Daoy (cell line): ENCODE results near the gene PHTF2. TPM values are rescaled to one million over a fixed set of nuclear protein-coding genes. Genes with fewer than 3 reads are reported as not detected.

Experiments
- DNase-seq: peaks from one replicate; pipeline ENCODE4 v3.0.0-alpha.2; 2015; ENCODE audit warnings: low read depth
- total RNA-seq: library from RNA; depleted of rRNA; stranded (reverse); fragments of >200 nt; shearing (Covaris generic); gene quantifications from 2 replicates; pipeline ENCODE4 v1.2.3, GENCODE V29; 2014

PHTF2 gene
- total RNA-seq, 1 experiment from 2014 or later, result 26.9 TPM

DNA sequence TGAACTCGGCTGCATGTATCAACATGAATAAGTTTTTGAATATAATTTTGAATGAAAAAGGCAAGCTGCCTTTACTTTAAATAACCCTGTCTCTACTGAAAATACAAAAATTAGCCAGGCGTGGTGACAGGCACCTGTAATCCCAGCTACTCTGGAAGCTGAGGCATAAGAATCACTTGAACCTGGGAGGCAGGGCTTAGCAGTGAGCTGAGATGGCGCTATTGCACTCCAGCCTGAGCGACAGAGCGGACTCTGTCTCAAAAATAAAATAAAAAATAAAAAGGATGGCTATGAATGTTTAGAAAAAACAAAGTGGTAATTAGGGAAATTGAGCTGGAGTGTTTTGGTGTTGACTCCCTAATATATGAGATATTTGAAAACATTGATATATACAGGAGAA is 133.3 kb downstream of the PHTF2 start:
- no peak for DNase-seq

GRCh38 chr7:77933394-77933793 is 134.8 kb downstream of the PHTF2 start:
- DNase-seq, result peak; percentile 14

GRCh38 chr7:77935652-77936348 is 137.2 kb downstream of the PHTF2 start:
- no peak for DNase-seq

DNA sequence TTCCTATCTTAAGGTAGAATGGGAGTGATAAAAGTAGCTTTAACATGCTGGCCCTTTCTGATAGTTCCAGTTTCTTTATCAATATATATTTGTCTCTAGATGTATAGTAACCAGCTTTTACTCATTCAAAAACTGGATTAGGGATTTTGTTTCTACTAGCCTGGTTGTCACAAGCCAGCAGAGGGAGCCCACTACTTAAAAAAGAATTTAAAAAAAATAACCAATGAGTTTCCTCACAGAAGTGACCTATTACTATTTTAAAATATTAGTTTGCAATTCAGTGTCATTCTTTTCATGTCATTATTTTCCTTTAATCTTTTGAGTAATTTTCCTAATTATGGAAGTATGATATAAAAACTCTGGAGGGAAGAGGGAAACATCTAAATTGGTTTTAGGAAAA is 142.1 kb downstream of the PHTF2 start:
- no peak for DNase-seq

DNA sequence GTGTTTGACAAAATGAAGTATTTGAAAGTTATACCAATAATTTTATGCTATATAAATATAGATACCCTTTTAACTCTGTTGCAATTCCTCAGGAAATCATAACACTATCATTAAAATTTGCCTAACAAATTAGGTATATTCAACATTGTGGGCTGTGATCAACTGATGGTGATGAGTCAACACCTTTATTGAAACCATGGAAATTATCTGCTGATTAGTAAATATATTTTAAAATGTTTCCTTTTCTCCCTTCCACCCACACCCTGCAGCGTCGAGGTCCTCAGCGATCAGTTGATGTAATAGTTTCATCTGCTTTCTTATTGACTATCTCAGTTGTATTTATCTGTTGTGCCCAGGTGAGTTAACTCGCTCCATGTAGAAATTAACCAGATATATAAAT is 143.9 kb downstream of the PHTF2 start:
- no peak for DNase-seq

DNA sequence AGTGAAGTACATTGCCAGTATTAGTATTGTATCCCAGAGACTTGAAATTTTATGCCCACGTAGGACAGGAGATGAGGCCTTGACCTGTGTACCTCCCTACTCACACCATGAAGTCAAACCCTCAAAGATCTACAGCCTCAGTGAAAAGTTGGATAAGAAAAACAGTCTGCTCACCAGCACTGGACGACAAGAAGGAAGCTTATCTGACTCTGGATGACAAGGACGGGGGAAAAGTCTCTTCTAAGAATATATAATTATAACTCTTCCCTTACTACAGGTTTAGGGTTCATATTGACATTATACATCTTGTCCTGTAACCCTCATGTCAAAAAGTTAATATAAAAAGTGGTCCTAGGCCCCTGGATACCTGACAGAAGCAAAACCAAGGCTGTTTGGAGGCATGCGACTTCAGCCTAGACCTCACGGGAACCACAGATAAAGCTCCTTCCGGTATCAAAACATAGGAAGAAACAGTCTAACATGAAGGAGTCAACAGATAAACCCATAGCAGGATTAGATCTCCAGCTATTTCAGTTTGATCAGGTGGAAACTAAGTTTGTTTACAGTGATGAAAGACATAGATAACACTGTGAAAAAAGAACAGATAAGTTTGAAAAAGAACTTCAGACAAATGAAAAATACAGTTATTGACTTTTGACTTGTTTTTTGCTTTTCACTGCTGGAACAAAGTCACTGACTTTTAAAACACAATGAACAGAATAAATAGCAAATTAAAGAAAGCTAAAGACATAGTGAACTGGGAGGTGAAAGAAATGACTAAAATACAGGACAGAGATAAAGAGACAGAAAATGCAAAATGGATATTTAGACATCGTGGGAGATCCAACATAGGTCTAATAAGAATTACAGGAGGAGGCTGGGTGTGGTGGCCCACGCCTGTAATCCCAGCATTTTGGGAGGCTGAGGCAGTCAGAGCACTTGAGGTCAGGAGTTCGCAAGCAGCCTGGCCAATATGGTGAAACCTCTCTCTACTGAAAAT is 145.9 kb downstream of the PHTF2 start:
- DNase-seq, result no peak

DNA sequence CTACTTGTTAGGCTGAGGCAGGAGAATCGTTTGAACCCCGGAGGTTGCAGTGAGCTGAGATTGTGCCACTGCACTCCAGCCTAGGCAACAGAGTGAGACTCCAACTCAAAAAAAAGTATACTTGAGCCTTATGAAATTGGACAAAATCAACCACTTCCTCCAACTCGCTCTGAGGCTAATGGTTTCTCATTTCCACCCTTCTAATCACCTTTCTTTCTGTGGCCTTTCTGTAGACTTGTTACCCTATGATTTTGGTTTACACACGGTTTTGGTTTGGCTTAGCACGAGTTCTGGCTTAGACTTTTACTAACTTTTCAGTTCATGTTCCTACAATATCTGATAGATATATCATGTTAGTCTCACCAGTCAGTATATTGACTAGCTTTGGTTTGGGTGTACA is 152.0 kb downstream of the PHTF2 start:
- DNase-seq, result no peak

- DNase-seq, result no peak
These were observed 156.4 kb downstream of the PHTF2 start for GRCh38 chr7:77954773-77955555.

DNA sequence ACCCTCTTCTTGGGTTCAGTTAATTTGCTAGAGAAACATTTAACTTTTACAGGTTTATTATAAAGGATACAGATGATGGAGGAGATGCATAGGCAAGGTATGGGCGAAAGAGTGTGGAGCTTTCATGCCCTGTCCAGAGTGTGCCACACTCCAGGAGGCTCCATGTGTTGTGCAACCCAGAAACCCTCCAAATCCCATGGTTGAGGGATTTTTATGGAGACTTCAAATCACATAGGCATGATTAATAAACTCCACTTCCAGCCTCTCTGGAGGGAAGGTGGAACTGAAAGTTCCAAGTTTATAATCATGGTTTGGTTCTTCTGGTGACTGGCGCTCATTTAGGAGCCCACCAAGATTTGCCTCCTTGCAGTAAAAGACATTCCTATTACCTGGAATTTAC is 159.9 kb downstream of the PHTF2 start:
- no peak for DNase-seq

DNA sequence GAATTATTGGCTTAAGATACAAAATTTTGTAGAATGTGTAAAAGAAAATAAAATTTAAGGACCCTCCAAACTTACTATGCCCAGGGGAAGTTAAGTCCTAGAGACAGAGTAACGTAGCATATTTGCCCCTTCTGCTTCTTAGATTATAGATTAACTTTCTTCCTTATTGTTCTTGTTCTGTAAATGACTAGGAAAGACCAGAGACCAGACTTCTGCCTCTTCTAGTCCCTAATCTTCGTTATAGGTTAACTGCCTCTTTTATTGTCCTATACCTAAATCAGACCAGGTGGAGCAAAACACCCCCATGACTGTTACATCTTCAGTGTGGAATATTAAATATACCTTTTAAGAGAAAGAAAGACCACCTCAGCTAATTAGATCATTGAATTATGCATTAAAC is 160.5 kb downstream of the PHTF2 start:
- no peak for DNase-seq

DNA sequence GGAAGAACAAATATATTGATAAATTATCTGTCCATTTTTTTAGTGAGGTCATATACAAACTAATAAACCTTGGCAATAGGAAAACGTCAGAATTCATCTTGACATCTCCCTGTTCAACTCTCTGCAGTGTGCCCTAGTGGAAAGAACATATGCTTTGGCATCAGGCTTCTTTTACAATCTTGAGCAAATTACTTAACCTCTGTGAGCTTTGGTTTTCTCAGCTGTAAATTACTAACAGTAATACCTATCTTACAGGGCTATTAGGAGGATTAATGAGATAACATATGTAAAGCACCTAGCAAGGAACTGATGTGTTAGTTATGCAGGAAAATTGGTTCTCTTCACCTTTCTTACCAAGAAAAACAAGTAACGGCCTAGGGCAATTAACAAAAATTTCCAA is 161.8 kb downstream of the PHTF2 start:
- DNase-seq, result no peak

DNA sequence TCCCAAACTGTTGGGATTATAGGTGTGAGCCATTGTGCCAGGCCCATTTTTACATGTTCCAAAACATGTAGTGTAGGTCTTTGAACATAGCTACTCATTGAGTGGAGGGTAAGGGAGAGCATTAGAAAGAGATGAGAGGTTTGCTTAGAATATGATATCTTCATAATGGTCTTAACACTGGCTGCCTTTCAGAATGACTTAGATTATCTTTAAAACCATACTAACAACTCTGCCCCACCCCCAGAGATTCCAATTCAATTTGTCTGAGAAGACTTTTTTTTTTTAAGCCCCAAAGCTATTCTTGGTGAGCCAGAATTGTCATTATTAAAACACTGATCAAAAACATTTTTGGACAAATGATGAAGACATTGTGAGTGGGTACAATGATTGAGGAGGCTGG is 168.9 kb downstream of the PHTF2 start:
- no peak for DNase-seq

GRCh38 chr7:77971726-77972125 is 173.2 kb downstream of the PHTF2 start:
- no peak for DNase-seq

DNA sequence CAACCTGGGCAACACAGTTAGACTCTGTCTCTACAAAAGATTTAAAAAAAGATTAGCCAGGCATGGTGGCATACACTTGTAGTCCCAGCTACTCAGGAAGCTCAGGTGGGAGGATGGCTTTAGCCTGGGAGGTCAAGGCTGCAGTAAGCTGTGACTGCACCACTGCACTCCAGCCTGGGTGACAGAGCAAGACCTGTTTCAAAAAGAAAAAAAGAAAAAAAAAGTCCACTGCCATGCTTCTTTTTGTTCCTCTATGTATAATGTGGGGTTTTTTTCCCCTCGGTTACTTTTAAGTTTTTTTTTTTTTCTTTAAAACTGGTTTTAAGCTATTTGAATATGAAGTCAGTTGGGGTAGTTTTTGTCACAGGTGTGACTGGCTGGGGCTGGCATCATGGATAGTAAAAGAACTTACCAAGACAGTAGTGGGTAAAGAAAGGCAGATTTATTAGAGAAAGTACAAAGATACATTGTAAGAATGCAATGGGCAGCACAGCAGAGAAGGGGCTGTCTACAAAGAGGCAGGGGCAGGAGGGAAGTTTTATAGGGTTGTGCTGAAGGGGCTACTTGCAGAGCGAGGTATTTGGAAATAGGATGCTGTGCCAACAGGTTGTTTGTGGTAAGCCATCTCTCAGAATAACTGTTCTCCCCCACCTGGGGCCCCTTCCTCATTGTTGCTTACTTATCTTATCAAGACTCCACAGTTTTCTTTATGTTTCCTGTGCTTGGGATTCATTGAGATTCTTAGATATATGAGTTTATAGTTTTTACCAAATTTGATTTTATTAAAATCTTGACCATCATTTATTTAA is 177.3 kb downstream of the PHTF2 start:
- no peak for DNase-seq

DNA sequence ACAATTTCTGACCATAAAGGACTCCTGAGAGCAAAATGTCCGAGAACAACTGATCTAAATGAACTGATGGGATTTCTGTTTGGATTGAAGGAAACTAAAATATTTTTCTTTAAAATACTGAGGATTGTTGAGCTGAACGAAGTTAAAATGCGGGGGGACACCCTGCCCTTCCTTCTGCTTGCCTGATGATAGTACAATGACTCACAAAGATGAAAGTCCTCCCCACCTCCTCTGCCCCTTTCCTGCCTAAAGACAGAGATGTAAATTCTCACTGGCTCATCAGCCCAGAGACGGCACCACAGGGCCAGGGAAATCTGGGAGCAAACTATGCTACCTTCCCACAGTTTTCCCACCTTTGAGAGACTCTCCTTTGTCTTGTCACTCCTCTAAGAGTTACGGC is 180.6 kb downstream of the PHTF2 start:
- DNase-seq, result no peak

DNA sequence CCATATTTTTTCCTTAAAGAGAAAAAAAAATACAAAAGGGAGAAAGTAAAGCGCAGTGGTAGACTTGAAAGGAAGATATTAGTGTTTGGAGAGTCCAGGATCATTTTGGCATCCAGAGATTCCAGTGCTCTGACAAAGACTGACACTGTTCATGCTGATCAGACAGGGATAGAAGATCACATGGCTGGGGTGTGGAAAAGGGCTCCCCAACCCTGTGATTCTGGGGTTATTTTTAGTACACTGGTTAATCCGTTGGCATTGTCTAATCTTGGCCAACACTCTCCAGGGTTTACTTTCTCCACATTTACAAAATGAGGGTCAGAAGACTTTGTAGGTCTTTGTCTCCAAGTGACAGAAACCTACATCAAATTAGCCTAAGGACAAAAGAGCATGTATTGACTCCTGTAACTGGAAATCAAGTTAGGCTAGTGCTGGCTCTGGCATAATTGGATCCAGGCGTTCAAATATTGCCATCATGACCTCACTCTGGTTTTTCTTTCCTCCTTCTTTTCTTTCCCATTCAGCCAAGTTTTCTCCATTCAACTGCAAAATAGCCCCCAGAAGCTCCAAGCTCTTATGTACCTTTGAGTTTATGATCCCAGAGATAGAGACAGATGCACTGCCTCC is 181.6 kb downstream of the PHTF2 start:
- no peak for DNase-seq

DNA sequence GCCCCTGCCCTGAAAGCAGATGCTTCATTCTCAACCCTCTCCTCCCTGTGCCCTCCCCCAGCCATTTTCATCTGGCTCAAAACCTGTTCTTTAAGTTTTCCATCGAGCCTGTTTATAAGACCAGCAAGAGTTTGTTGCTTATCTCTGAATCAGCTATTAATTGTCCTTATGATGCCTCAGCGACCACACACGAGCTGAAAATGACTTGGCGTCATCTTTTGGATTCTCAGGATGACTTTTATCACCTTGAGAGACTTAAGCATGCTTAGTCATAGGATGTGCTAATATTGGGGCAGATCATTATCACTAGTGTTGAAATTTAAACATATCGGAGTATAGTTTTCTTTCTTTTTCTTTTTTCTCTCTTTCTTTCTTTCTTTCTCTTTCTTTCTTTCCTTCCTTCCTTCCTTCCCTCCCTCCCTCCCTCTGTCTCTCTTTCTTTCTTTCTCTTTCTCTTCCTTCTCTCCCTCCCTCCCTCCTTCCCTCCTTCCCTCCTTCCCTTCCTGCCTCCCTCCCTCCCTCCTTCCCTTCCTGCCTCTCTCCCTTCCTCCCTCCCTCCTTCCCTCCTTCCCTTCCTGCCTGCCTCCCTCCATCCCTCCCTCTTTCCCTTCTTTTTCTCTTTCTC is 184.5 kb downstream of the PHTF2 start:
- DNase-seq, result peak; percentile 39

GRCh38 chr7:77983973-77984372 is 185.4 kb downstream of the PHTF2 start:
- no peak for DNase-seq

GRCh38 chr7:77985232-77985973 is 186.8 kb downstream of the PHTF2 start:
- DNase-seq, result no peak

GRCh38 chr7:77985974-77986339 is 187.4 kb downstream of the PHTF2 start:
- no peak for DNase-seq
